T-helper 17 cell (primary cell): Measurements from ENCODE around the gene B4GALNT1. TPM values are rescaled to one million over a fixed set of nuclear protein-coding genes. Genes with fewer than 3 reads are reported as not detected.

Experiments
- ATAC-seq: fragments of 150-1000 bp; cut with Tn5 transposase; 2 replicates; pipeline ENCODE4 v1.10.0; 2021; ENCODE audit warnings: mild to moderate bottlenecking, moderate library complexity
- DNase-seq, 3 donors: peaks; one replicate each; pipeline versions ENCODE4 v3.0.0 to v3.0.0-alpha.2; 2020 to 2021
- H3K9me3 ChIP-seq: one replicate; pipeline ENCODE4 v1.7.0; 2013; ENCODE audit warnings: low read length, mild to moderate bottlenecking; ENCODE audit not compliant: control insufficient read depth, poor library complexity, severe bottlenecking
- H3K27ac Mint-ChIP-seq: one replicate; pipeline ENCODE4 v1.8.0; 2022; ENCODE audit warnings: mild to moderate bottlenecking, moderate library complexity, mixed read lengths
- H3K27me3 Mint-ChIP-seq: one replicate; pipeline ENCODE4 v1.8.0; 2022; ENCODE audit warnings: mixed read lengths
- H3K36me3 Mint-ChIP-seq: one replicate; pipeline ENCODE4 v1.8.0; 2022; ENCODE audit warnings: low read depth, mixed read lengths
- H3K4me1 Mint-ChIP-seq: one replicate; pipeline ENCODE4 v1.8.0; 2022; ENCODE audit warnings: mild to moderate bottlenecking, mixed read lengths
- H3K4me3 Mint-ChIP-seq: one replicate; pipeline ENCODE4 v1.8.0; 2022; ENCODE audit warnings: mild to moderate bottlenecking, moderate library complexity, mixed read lengths
- total RNA-seq, 4 donors: library from RNA in 2 of 4; stranded (reverse) in 2 of 4; gene quantifications; one replicate each; pipeline ENCODE4 v1.2.3 and lab custom pipeline; 2022 to 2026

The B4GALNT1 gene
- total RNA-seq, 2 donors from 2014 or later: not detected

GRCh38 chr12:57577981-57578758 lies 54.8 kb downstream of the B4GALNT1 start:
- no peak overlapping the region for H3K4me3 Mint-ChIP-seq
- peaks cover under 1% of the 10 kb centered on the region for H3K36me3 Mint-ChIP-seq
- DNase-seq (no peak), ATAC-seq (no peak)
- H3K9me3 ChIP-seq: no peaks in the 10 kb centered on the region
- H3K4me1 Mint-ChIP-seq: peaks cover 1% of the 10 kb centered on the region
- H3K27me3 Mint-ChIP-seq: peaks cover 16% of the 10 kb centered on the region
- no peak overlapping the region for H3K27ac Mint-ChIP-seq

DNA sequence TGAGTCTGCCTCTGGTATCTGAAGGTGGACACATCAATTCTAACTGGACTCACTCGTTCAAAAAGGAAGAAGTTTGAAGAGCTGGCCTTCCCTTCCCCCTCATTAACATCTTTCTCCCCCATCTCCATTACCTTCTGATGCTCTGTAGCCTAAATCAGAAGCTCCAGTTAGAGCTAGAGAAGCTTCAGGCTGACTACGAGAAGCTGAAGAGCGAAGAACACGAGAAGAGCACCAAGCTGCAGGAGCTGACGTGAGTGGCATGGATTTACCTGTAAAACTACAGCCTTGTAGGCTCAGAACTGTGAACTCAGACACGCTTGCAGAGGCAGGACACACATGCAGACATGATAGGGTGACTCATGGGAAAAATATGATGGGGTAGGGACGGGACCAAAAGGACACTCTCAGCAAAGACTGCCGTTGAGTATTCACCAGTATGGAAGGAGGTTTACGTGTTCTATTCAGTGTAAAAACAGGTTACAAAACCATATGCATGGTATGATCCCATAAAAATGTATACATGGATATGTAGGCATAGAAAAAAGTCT lies 56.3 kb downstream of the B4GALNT1 start:
- Mint-ChIP-seq H3K36me3 (no peaks in the 10 kb centered on the region), H3K27ac (peak overlapping the region; percentile 70), H3K27me3 (peaks cover 11% of the 10 kb centered on the region), H3K4me1 (no peaks in the 10 kb centered on the region), H3K4me3 (no peak overlapping the region)
- ATAC-seq (no peak), DNase-seq (no peak)
- no peaks in the 10 kb centered on the region for H3K9me3 ChIP-seq

Other genes starting within 250 kb of the B4GALNT1 start
- 100 to 1,000 TPM; 101 to 115 TPM for gene R3HDM2, start 202.2 kb downstream of the B4GALNT1 start, total RNA-seq
- gene INHBC, start 198.4 kb downstream of the B4GALNT1 start, total RNA-seq: not detected
- gene INHBE, start 177.9 kb downstream of the B4GALNT1 start, total RNA-seq: not detected
- gene GLI1, start 173.4 kb downstream of the B4GALNT1 start, total RNA-seq: under 1 TPM; 0.10 to 0.22 TPM
- gene ARHGAP9, start 153.3 kb downstream of the B4GALNT1 start, total RNA-seq: 100 to 1,000 TPM; 225 to 295 TPM
- 100 to 1,000 TPM; 175 to 180 TPM for gene MARS1, start 145.1 kb downstream of the B4GALNT1 start, total RNA-seq
- gene DDIT3, start 112.7 kb downstream of the B4GALNT1 start, total RNA-seq: 100 to 1,000 TPM; 115 to 145 TPM
- gene MBD6, start 110.4 kb downstream of the B4GALNT1 start, total RNA-seq: 10 to 100 TPM; 82.4 to 93.5 TPM
- 10 to 100 TPM; 63.9 to 78.8 TPM for gene DCTN2, start 86.0 kb downstream of the B4GALNT1 start, total RNA-seq
- under 1 TPM; 0.35 to 0.63 TPM for gene KIF5A, start 83.2 kb downstream of the B4GALNT1 start, total RNA-seq
- gene PIP4K2C, start 42.0 kb downstream of the B4GALNT1 start, total RNA-seq: 10 to 100 TPM; 28.9 to 32.2 TPM
- gene DTX3, start 28.4 kb downstream of the B4GALNT1 start, total RNA-seq: 10 to 100 TPM; 24.4 to 32.8 TPM
- gene ARHGEF25, start 21.8 kb downstream of the B4GALNT1 start, total RNA-seq: 1 to 10 TPM in 1 of 2 donors, under 1 TPM in 1; 0.37 to 1.2 TPM
- gene OS9, start 60.9 kb upstream of the B4GALNT1 start, total RNA-seq: 100 to 1,000 TPM; 138 to 142 TPM
- 10 to 100 TPM; 46.5 to 57.6 TPM for gene AGAP2, start 105.5 kb upstream of the B4GALNT1 start, total RNA-seq
- 10 to 100 TPM in 1 of 2 donors, 1 to 10 TPM in 1; 9.6 to 11.8 TPM for gene TSPAN31, start 111.8 kb upstream of the B4GALNT1 start, total RNA-seq
- 10 to 100 TPM; 20.8 to 21.3 TPM for gene CDK4, start 119.1 kb upstream of the B4GALNT1 start, total RNA-seq
- gene MARCHF9, start 121.9 kb upstream of the B4GALNT1 start, total RNA-seq: 10 to 100 TPM; 45.3 to 62.4 TPM
- 1 to 10 TPM; 1.4 to 1.7 TPM for gene CYP27B1, start 133.9 kb upstream of the B4GALNT1 start, total RNA-seq
- 10 to 100 TPM; 15.0 to 20.9 TPM for gene METTL1, start 138.9 kb upstream of the B4GALNT1 start, total RNA-seq
- 1 to 10 TPM; 4.0 to 6.6 TPM for gene EEF1AKMT3, start 139.4 kb upstream of the B4GALNT1 start, total RNA-seq
- 10 to 100 TPM; 12.5 to 17.9 TPM for gene TSFM, start 149.6 kb upstream of the B4GALNT1 start, total RNA-seq
- gene AVIL, start 185.5 kb upstream of the B4GALNT1 start, total RNA-seq: 1 to 10 TPM; 1.3 to 1.4 TPM
- gene CTDSP2, start 213.5 kb upstream of the B4GALNT1 start, total RNA-seq: 100 to 1,000 TPM; 114 to 132 TPM